Stomach (tissue), 9 donors: Measurements from ENCODE around the gene MRPL54. TPM values are rescaled to one million over a fixed set of nuclear protein-coding genes. Genes with fewer than 3 reads are reported as not detected.

Experiments
- DNase-seq, 2 donors: peaks; one replicate each; pipeline versions ENCODE4 v3.0.0 to v3.0.0-alpha.2; 2013 to 2019
- H3K27ac ChIP-seq, 5 donors: fragments of 200-600 bp in 4 of 5; sonication (generic) in 4 of 5; one replicate each; pipeline ENCODE4 v1.5.1; 2013 to 2019; ENCODE audit warnings: mild to moderate bottlenecking in 1 of 5, moderate library complexity in 1 of 5
- H3K27me3 ChIP-seq, 3 donors: fragments of 200-600 bp; sonication (generic); one replicate each; pipeline ENCODE4 v1.5.1; 2017 to 2019; ENCODE audit warnings: mixed run types in 1 of 3
- H3K36me3 ChIP-seq, 4 donors: fragments of 200-600 bp; sonication (generic); 1 replicate in 3 of 4; 2 replicates in 1 of 4; pipeline ENCODE4 v1.5.1; 2016 to 2019
- H3K4me1 ChIP-seq, 4 donors: fragments of 200-600 bp; sonication (generic); one replicate each; pipeline ENCODE4 v1.5.1; 2016 to 2019
- H3K4me3 ChIP-seq, 4 donors: fragments of 200-600 bp; sonication (generic) in 3 of 4; one replicate each; pipeline ENCODE4 v1.5.1; 2016 to 2019; ENCODE audit warnings: mild to moderate bottlenecking in 1 of 4
- H3K9me3 ChIP-seq, 4 donors: fragments of 200-600 bp; sonication (generic); one replicate each; pipeline ENCODE4 v1.5.1; 2016 to 2019
- EP300 ChIP-seq: sonication (generic); formaldehyde crosslinking; IDR thresholded peaks from one replicate; pipeline ENCODE4 v1.6.1; 2017; ENCODE audit warnings: antibody characterized with exemption
- POLR2A ChIP-seq, 4 donors: fragments of 450-650 bp; IDR thresholded peaks; one replicate each; pipeline ENCODE4 v1.6.1; 2016; ENCODE audit warnings: antibody characterized with exemption in 4 of 4, control low read depth in 2 of 4, mild to moderate bottlenecking in 1 of 4, moderate library complexity in 1 of 4
- POLR2AphosphoS5 ChIP-seq, 3 donors: sonication (generic); formaldehyde crosslinking; IDR thresholded peaks; one replicate each; pipeline ENCODE4 v1.6.1; 2016; ENCODE audit warnings: antibody characterized with exemption in 3 of 3
- WGBS, 5 donors: extraction: QIAGEN DNeasy Blood & Tissue Kit in 3 of 5; methylation state at CpG; one replicate each; pipeline versions ENCODE4 v1.1.5 to v1.1.7; 2013 to 2018; 5-methylcytosine and 5-hydroxymethylcytosine counted together
- intact Hi-C: fragments of 100-400 bp; cut with DNase I; formaldehyde crosslinking; loops from one replicate; pipeline ENCODE4 v1.15.1; 2023; ENCODE audit warnings: low total_unique reads
- polyA plus RNA-seq, 3 donors: library from polyadenylated mRNA; stranded (reverse); fragments of 200-250 nt; gene quantifications; one replicate each; pipeline ENCODE4 v1.2.3, GENCODE V29; 2013
- total RNA-seq, 5 donors: library from RNA; depleted of rRNA; stranded (reverse); fragments of >200 nt; gene quantifications; one replicate each; pipeline versions ENCODE4 v1.1.0 to v1.2.3, GENCODE V29; 2014 to 2016
- TF ChIP-seq, protein P1 (sequence below), 7 experiments: fragments of 450-650 bp in 4 of 7; fragments of 200-600 bp in 3 of 7; sonication (generic) in 3 of 7; IDR thresholded peaks; one replicate each; pipeline ENCODE4 v1.5.1; 2016 to 2019; ENCODE audit warnings: antibody characterized with exemption in 7 of 7, control low read depth in 2 of 7, mild to moderate bottlenecking in 1 of 7
- donor health status: healthy with polysubstance abuse.
- donor health status: Bipolar disorder and iron deficiency.
- donor health status: healthy.

MRPL54 gene
- total and polyA plus RNA-seq, 8 donors: 15.2 to 221 (median 159) TPM

DNA sequence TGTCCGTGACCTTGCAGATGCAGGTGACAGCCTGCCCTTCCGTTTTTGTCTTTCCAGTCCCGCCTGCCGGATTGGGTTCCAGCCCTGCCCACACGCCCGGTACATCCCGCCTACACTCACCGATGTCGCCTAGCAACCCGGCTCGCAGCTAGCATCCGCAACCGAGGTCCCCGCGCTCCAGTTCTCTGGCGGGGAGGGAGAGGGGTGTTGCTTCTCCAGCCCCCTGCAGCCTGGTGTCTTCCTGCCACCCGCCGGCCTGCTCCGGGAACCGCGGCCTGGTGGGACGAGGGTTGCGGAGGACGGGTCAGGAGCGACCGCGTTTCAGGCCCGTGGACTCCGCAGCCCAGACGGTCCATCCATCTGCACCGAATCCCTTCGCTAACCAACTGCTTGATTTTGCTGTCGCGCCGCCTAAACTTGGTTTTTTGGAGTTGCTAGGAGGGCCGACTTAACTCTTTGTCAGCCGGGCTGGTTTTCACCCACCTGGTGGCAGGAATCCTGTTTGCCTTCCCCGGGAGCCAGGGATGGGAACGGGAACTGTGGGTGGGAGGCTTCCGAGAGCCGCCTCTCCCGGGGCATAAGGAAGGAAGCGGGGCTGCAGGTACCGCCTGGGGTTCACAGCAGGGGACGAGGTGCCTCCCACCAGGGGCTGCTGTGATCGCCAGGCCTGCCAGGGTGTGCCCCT lies 39.1 kb downstream of the MRPL54 start:
- peaks cover 0 to 10% (median 7%) of the 10 kb centered on the region in 4 donors for H3K9me3 ChIP-seq
- intact Hi-C loops: no loop called here
- H3K4me1 ChIP-seq: peaks cover 7 to 13% (median 10%) of the 10 kb centered on the region in 4 donors
- no peaks in the 10 kb centered on the region for H3K36me3 ChIP-seq
- no peak for TF ChIP-seq POLR2A (IDR thresholded peaks at IDR 0.05)
- TF ChIP-seq, protein P1, sequence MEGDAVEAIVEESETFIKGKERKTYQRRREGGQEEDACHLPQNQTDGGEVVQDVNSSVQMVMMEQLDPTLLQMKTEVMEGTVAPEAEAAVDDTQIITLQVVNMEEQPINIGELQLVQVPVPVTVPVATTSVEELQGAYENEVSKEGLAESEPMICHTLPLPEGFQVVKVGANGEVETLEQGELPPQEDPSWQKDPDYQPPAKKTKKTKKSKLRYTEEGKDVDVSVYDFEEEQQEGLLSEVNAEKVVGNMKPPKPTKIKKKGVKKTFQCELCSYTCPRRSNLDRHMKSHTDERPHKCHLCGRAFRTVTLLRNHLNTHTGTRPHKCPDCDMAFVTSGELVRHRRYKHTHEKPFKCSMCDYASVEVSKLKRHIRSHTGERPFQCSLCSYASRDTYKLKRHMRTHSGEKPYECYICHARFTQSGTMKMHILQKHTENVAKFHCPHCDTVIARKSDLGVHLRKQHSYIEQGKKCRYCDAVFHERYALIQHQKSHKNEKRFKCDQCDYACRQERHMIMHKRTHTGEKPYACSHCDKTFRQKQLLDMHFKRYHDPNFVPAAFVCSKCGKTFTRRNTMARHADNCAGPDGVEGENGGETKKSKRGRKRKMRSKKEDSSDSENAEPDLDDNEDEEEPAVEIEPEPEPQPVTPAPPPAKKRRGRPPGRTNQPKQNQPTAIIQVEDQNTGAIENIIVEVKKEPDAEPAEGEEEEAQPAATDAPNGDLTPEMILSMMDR (IDR thresholded peaks at IDR 0.05): no peak
- no peak for TF ChIP-seq EP300
- TF ChIP-seq POLR2AphosphoS5 (IDR thresholded peaks at IDR 0.05): no peak
- DNase-seq: peak; percentile 44 to 75
- H3K27ac ChIP-seq: no peak overlapping the region
- H3K27me3 ChIP-seq: peaks cover 0 to 74% (median 47%) of the 10 kb centered on the region in 3 donors
- 3 to 6% (median 5%) methylated on average over 36 to 46 of the region's 46 CpGs for WGBS, 5 donors
- peak overlapping the region; percentile 12 to 25 (median 22) for H3K4me3 ChIP-seq

DNA sequence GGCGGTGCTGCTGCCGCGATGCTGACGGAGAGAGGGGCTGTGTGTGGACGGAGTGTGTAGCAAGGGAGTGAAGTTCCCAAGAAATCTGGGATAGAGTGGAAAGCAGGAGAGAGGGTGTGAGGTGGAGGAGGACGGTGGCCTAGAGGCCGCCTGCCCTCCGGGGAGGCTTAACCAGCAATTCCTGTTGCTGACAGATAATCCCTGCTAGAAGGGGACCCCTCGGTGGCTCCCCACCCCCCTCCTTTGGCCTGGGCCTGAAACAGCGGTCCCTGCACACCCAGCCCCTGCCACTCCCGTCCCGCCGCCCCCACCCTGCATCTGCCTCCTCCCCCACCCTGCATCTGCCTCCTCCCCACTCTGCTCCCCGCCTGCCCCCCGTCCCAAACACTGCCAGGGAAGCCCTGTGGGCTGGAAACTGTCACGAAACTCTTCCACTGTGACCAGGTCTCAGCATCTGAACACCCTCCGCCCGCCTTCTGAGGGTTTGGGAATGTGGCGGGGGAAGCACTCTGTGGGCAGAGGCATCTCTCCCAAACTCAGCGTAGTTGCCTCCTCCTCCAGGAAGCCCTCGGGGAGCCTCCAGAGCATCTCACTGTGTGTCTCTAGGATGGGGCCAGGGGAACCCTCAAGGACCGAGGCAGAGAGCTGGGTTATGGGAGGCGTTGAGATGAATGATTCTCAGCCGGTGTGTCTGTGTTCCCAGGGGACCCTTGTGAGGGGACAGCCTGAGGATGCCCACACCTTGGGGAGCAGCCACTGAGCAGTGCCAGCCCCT lies 40.8 kb downstream of the MRPL54 start:
- Histone ChIP-seq H3K4me1 (peaks cover 7 to 13% (median 10%) of the 10 kb centered on the region in 4 donors), H3K27me3 (peaks cover 0 to 65% (median 46%) of the 10 kb centered on the region in 3 donors), H3K36me3 (no peaks in the 10 kb centered on the region), H3K4me3 (no peak overlapping the region), H3K27ac (no peak overlapping the region), H3K9me3 (no peaks in the 10 kb centered on the region)
- intact Hi-C loops: no loop called here
- WGBS, 5 donors: 72 to 82% (median 79%) methylated on average over 14 to 24 of the region's 24 CpGs
- TF ChIP-seq POLR2A (IDR thresholded peaks at IDR 0.05) (no peak), POLR2AphosphoS5 (IDR thresholded peaks at IDR 0.05) (no peak), EP300 (no peak)
- TF ChIP-seq, protein P1 (IDR thresholded peaks at IDR 0.05): no peak
- DNase-seq: no peak

DNA sequence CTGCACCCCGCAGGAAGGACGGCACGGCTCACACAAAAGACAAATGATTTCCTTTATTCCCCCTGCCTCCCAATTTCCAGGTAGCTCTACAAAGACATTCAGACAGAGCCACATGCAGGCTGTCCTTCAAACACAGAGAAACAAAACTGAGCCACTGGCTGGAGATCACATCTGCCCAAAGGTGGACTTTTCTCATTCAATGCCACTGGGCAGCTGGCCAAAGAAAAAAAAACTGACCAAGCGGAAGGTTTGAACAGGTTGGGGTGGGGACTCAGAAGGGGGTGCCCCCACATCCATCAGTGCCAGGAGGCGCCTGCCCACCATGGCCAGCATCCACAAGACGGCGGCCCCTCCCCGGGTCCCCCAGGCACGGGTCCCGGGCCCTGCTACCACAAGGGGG lies 41.5 kb downstream of the MRPL54 start:
- H3K27ac ChIP-seq: no peak overlapping the region
- 44 to 74% (median 55%) methylated on average over 10 of the region's 10 CpGs for WGBS, 5 donors
- no peaks in the 10 kb centered on the region for H3K36me3 ChIP-seq
- DNase-seq: no peak
- H3K9me3 ChIP-seq: no peaks in the 10 kb centered on the region
- H3K4me1 ChIP-seq: peaks cover 7 to 13% (median 10%) of the 10 kb centered on the region in 4 donors
- no peak for TF ChIP-seq POLR2AphosphoS5 (IDR thresholded peaks at IDR 0.05)
- no peak for TF ChIP-seq EP300
- TF ChIP-seq POLR2A (IDR thresholded peaks at IDR 0.05): no peak
- TF ChIP-seq, protein P1 (IDR thresholded peaks at IDR 0.05): no peak
- peaks cover 0 to 58% (median 40%) of the 10 kb centered on the region in 3 donors for H3K27me3 ChIP-seq
- H3K4me3 ChIP-seq: no peak overlapping the region
- intact Hi-C loops: no loop called here

DNA sequence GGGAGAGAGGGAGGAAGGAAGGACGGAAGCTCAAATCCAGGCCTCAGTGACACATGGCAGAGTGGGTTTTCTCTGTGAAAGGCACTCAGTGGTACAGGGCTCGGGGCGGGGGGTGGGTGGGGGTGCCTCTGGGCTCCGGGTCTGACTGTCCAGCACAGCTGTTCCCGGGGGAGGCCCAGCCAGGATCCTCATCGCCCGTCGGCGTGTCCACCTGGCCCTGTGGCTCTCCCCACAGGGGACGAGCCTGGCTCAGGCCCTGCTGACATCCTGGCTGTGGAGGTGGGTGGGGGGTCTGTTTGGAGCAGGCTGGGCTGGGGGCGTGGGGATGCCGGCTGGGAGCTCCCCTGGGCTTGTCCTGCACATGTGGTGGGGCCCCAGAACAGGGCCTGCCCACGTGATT lies 41.9 kb downstream of the MRPL54 start:
- no peak for TF ChIP-seq POLR2AphosphoS5 (IDR thresholded peaks at IDR 0.05)
- TF ChIP-seq, protein P1 (IDR thresholded peaks at IDR 0.05): no peak
- TF ChIP-seq EP300: no peak
- no peak for TF ChIP-seq POLR2A (IDR thresholded peaks at IDR 0.05)
- Histone ChIP-seq H3K4me3 (no peak overlapping the region), H3K9me3 (no peaks in the 10 kb centered on the region), H3K4me1 (peaks cover 7 to 13% (median 10%) of the 10 kb centered on the region in 4 donors), H3K27ac (no peak overlapping the region), H3K36me3 (no peaks in the 10 kb centered on the region), H3K27me3 (peaks cover 0 to 54% (median 40%) of the 10 kb centered on the region in 3 donors)
- 56 to 82% (median 78%) methylated on average over 3 to 13 of the region's 13 CpGs for WGBS, 5 donors
- intact Hi-C loops: no loop called here
- no peak for DNase-seq
